K562 (cell line): ENCODE data around the gene KCNAB1. TPM values are rescaled to one million over a fixed set of nuclear protein-coding genes. Genes with fewer than 3 reads are reported as not detected.
"Not testable (repeated sequence)": the region's sequence is repeated elsewhere in the genome, so short reads cannot be mapped to it uniquely, and the experiment has no call there.

Experiments
- ATAC-seq: fragments of 200-7000 bp; cut with Tn5 transposase; 3 replicates; pipeline ENCODE4 v1.9.1; 2020; ENCODE audit warnings: moderate library complexity
- BruUV-seq: library from RNA; stranded (reverse); fragments of 400-500 nt; replicated peaks from 2 replicates; lab custom pipeline; 2021; lab: Mats Ljungman, UMichigan
- CTCF ChIA-PET: fragments of 300-600 bp; formaldehyde crosslinking; extraction: SDS; loops from one replicate; lab custom pipeline; 2021; ENCODE audit warnings: low intra/inter-chr PET ratio; lab: Yijun Ruan, JAX
- POLR2A ChIA-PET: fragments of 300-600, 350-650 bp; sonication (Branson Sonifier 250); formaldehyde crosslinking; extraction: SDS; loops from one replicate; lab custom pipeline; 2021; ENCODE audit warnings: antibody characterized with exemption, inconsistent platforms; lab: Yijun Ruan, JAX
- DNase-seq, 4 experiments: peaks; one replicate each; pipeline versions ENCODE4 v3.0.0 to v3.0.0-alpha.2; 2011 to 2018; ENCODE audit warnings: low spot score in 3 of 4, mixed read lengths in 3 of 4; ENCODE audit errors: extremely low read depth in 1 of 4
- FAIRE-seq: peaks from 2 replicates; lab custom pipeline; 2011; peaks lifted over from hg19 to GRCh38; lab: Jason Lieb, UNC
- H2AFZ ChIP-seq: 2 replicates; pipeline ENCODE4 v1.6.0; 2011; ENCODE audit warnings: low read depth, low read length, control low read depth, inconsistent platforms
- H3K27ac ChIP-seq: fragments of 200-600 bp; 3 replicates; pipeline ENCODE4 v1.8.0; 2011; ENCODE audit warnings: low read depth, mild to moderate bottlenecking, control low read depth, inconsistent platforms, low read length, moderate library complexity, mixed read lengths; ENCODE audit errors: extremely low read depth
- H3K27me3 ChIP-seq, 2 experiments: fragments of 300-600 bp in 1 of 2; 2 replicates in 1 of 2; 3 replicates in 1 of 2; pipeline versions ENCODE4 v1.6.0 to v1.8.0; 2011; ENCODE audit warnings: inconsistent platforms in 2 of 2, low read length in 2 of 2, mild to moderate bottlenecking in 1 of 2, mixed read lengths in 1 of 2, moderate library complexity in 1 of 2; ENCODE audit not compliant: control insufficient read depth in 2 of 2, insufficient read depth in 2 of 2
- H3K36me3 ChIP-seq: fragments of 300-600 bp; 3 replicates; pipeline ENCODE4 v1.8.0; 2011; ENCODE audit warnings: mild to moderate bottlenecking, low read length, inconsistent platforms; ENCODE audit not compliant: control insufficient read depth, insufficient read depth
- H3K4me1 ChIP-seq, 2 experiments: fragments of 200-600 bp in 1 of 2; replicated peaks in 1 of 2; 2 replicates in 1 of 2; 3 replicates in 1 of 2; pipeline versions ENCODE4 v1.5.1 to v1.8.0; 2011; ENCODE audit warnings: inconsistent platforms in 2 of 2, low read length in 2 of 2, mild to moderate bottlenecking in 1 of 2, mixed read lengths in 1 of 2, moderate library complexity in 1 of 2; ENCODE audit not compliant: control insufficient read depth in 2 of 2, insufficient read depth in 2 of 2
- H3K4me2 ChIP-seq: 2 replicates; pipeline ENCODE4 v1.6.1; 2011; ENCODE audit warnings: low read length, control low read depth, inconsistent platforms, mixed read lengths; ENCODE audit not compliant: insufficient read depth
- H3K4me3 ChIP-seq: fragments of 200-600 bp; sonication (generic), shearing (Covaris generic); 2 replicates; pipeline ENCODE4 v1.5.1; 2016; ENCODE audit warnings: control low read depth, inconsistent platforms
- H3K79me2 ChIP-seq: fragments of 200-600 bp; 3 replicates; pipeline ENCODE4 v1.8.0; 2011; ENCODE audit warnings: low read length, inconsistent platforms; ENCODE audit not compliant: control insufficient read depth, insufficient read depth
- H3K9ac ChIP-seq, 2 experiments: 2 replicates each; pipeline versions ENCODE4 v1.6.0 to v1.6.1; 2011; ENCODE audit warnings: low read depth in 2 of 2, low read length in 2 of 2, control low read depth in 1 of 2, inconsistent platforms in 1 of 2, mild to moderate bottlenecking in 1 of 2, mixed read lengths in 1 of 2; ENCODE audit not compliant: insufficient read depth in 1 of 2
- H3K9me1 ChIP-seq: one replicate; pipeline ENCODE4 v1.6.0; 2011; ENCODE audit warnings: inconsistent platforms, mild to moderate bottlenecking, low read length, moderate library complexity; ENCODE audit not compliant: control insufficient read depth, insufficient read depth
- H3K9me3 ChIP-seq: replicated peaks from 2 replicates; pipeline ENCODE4 v1.5.1; 2011; ENCODE audit warnings: low read depth, low read length, inconsistent platforms; ENCODE audit not compliant: control insufficient read depth, insufficient read depth
- H4K20me1 ChIP-seq: replicated peaks from 2 replicates; pipeline ENCODE4 v1.6.1; 2011; ENCODE audit warnings: low read length, inconsistent platforms, mixed read lengths; ENCODE audit not compliant: control insufficient read depth, insufficient read depth
- CREB5 ChIP-seq: fragments of 250-450 bp; sonication (Bioruptor Pico); IDR thresholded peaks from 2 replicates; pipeline ENCODE4 v1.5.0; 2020; ENCODE audit warnings: mild to moderate bottlenecking
- CREM ChIP-seq: IDR thresholded peaks from 2 replicates; pipeline ENCODE4 v1.6.1; 2014; ENCODE audit warnings: antibody characterized with exemption, low read depth
- RBM15 ChIP-seq: fragments of 200-400 bp; formaldehyde crosslinking; IDR thresholded peaks from 2 replicates; pipeline ENCODE4 v1.6.1; 2018; ENCODE audit warnings: mild to moderate bottlenecking, low read length, moderate library complexity; ENCODE audit not compliant: insufficient read depth
- WGBS: fragments of 100-300 bp; shearing (Covaris generic); methylation state at CpG from one replicate; pipeline ENCODE4 v1.1.6; 2016; ENCODE audit warnings: low coverage, mixed read lengths; ENCODE audit not compliant: insufficient coverage; ENCODE audit errors: missing lambda C conversion rate; 5-methylcytosine and 5-hydroxymethylcytosine counted together
- in situ Hi-C: fragments of 300-500 bp; cut with MboI; formaldehyde crosslinking; loops from 4 replicates; pipeline ENCODE4 v1.15.0; 2018; ENCODE audit warnings: inconsistent platforms, mixed read lengths
- intact Hi-C: fragments of 100-400 bp; cut with micrococcal nuclease; formaldehyde crosslinking; loops from 2 replicates; pipeline ENCODE4 v1.14.2; 2022
- polyA plus RNA-seq, 8 experiments: library from polyadenylated mRNA; depleted of rRNA in 4 of 8; stranded (reverse) in 5 of 8; unstranded in 3 of 8; fragments of >200 nt; fragmentation: Nextera tagmentation in 2 of 8; fragmentation: Illumina TruSeq in 1 of 8; extraction: Ambion mirVana in 2 of 8; extraction: Trizol in 1 of 8; gene quantifications; 2 replicates each; pipeline versions ENCODE4 v1.2.1 to v1.2.3, GENCODE V29; 2011 to 2014; ENCODE audit warnings: inconsistent platforms in 1 of 8, missing spikeins in 1 of 8
- total RNA-seq, 7 experiments: library from RNA; depleted of rRNA in 6 of 7; stranded (reverse); fragments of >200 nt in 6 of 7; fragmentation: Illumina TruSeq in 2 of 7; extraction: Trizol in 2 of 7; gene quantifications; 2 replicates each; pipeline versions ENCODE4 v1.2.1 to v1.2.3, GENCODE V29; 2011 to 2021; ENCODE audit warnings: low replicate concordance in 1 of 7

KCNAB1 gene
- total and polyA plus RNA-seq, 9 of the 15 experiments (the other 6 are each of a cell fraction or from before 2014, with no cell fraction given), result 0.14 to 1.2 (median 0.51) TPM

GRCh38 chr3:156071031-156071430 lies 49.3 kb upstream of the KCNAB1 start:
- no peak overlapping the region for H3K9ac ChIP-seq
- no peak overlapping the region for H3K27ac ChIP-seq
- ChIA-PET CTCF (no interaction called here), POLR2A (no interaction called here)
- FAIRE-seq (no peak), DNase-seq (no peak), ATAC-seq (no peak)
- 6% methylated on average over 1 of the region's 1 CpG for WGBS
- no peaks in the 10 kb centered on the region for H3K9me1 ChIP-seq
- H3K9me3 ChIP-seq, result no peaks in the 10 kb centered on the region
- H3K79me2 ChIP-seq, result no peaks in the 10 kb centered on the region
- intact Hi-C loops (no loop called here), in situ Hi-C loops (no loop called here)
- no peak overlapping the region for H3K4me2 ChIP-seq
- peaks cover 3 to 11% of the 10 kb centered on the region in 2 experiments; a peak in 2 of 5 replicates for H3K27me3 ChIP-seq
- H4K20me1 ChIP-seq, result no peaks in the 10 kb centered on the region
- H3K4me3 ChIP-seq, result no peak overlapping the region
- H3K4me1 ChIP-seq, result no peaks in the 10 kb centered on the region
- H3K36me3 ChIP-seq, result no peaks in the 10 kb centered on the region
- no peak overlapping the region for H2AFZ ChIP-seq
- no TSS peak for BruUV-seq
- TF ChIP-seq CREB5 (no peak), RBM15 (no peak), CREM (no peak)

- CTCF ChIA-PET, result not testable (repeated sequence)
Observed at GRCh38 chr3:156072950-156073657, 47.3 kb upstream of the KCNAB1 start.

More at GRCh38 chr3:156072950-156073657, 47.3 kb upstream of the KCNAB1 start:
- BruUV-seq, ATAC-seq, intact Hi-C loops, H3K9me1 ChIP-seq, H3K27ac ChIP-seq, H3K79me2 ChIP-seq, H3K9ac ChIP-seq, H2AFZ ChIP-seq, H3K4me3 ChIP-seq, H3K4me2 ChIP-seq, POLR2A ChIA-PET, in situ Hi-C loops, DNase-seq, H3K9me3 ChIP-seq, H3K36me3 ChIP-seq, FAIRE-seq, H4K20me1 ChIP-seq, H3K4me1 ChIP-seq: not testable (repeated sequence)
- WGBS, result 9% methylated on average over 23 of the region's 29 CpGs
- H3K27me3 ChIP-seq, result peaks cover 3 to 11% of the 10 kb centered on the region in 2 experiments; a peak in 2 of 5 replicates
